Upper lobe of right lung (tissue), 1 donor: Measurements from ENCODE around the gene FOXC2. TPM values are rescaled to one million over a fixed set of nuclear protein-coding genes. Genes with fewer than 3 reads are reported as not detected.

Experiments used
- ATAC-seq: fragments of 200-7000 bp; cut with Tn5 transposase; one replicate; pipeline ENCODE4 v1.9.1; 2020; ENCODE audit warnings: mild to moderate bottlenecking, moderate library complexity
- DNase-seq: peaks from one replicate; pipeline ENCODE4 v3.0.0-alpha.2; 2020
- H3K27ac ChIP-seq: fragments of 200-600 bp; one replicate; pipeline ENCODE4 v1.8.0; 2022
- H3K27me3 ChIP-seq: fragments of 200-600 bp; one replicate; pipeline ENCODE4 v1.8.0; 2022; ENCODE audit warnings: mild to moderate bottlenecking
- H3K36me3 ChIP-seq: fragments of 200-600 bp; one replicate; pipeline ENCODE4 v1.8.0; 2022
- H3K4me1 ChIP-seq: fragments of 200-600 bp; one replicate; pipeline ENCODE4 v1.8.0; 2022
- H3K4me3 ChIP-seq: fragments of 200-600 bp; one replicate; pipeline ENCODE4 v1.8.0; 2022; ENCODE audit warnings: mild to moderate bottlenecking
- H3K9me3 ChIP-seq: fragments of 200-600 bp; one replicate; pipeline ENCODE4 v1.8.0; 2022
- CTCF ChIP-seq: fragments of 200-600 bp; IDR thresholded peaks from one replicate; pipeline ENCODE4 v1.8.0; 2022; ENCODE audit warnings: antibody characterized with exemption
- intact Hi-C: fragments of 100-400 bp; cut with DNase I; formaldehyde crosslinking; loops from one replicate; pipeline ENCODE4 v1.11.0; 2022
- total RNA-seq: library from RNA; stranded (reverse); fragmentation: NEBNext Ultra II Directional; extraction: Animal tissue kit (Norgen Biotek cat#: 25700); gene quantifications from one replicate; pipeline ENCODE4 v1.2.1, GENCODE V29; 2021
- donor health status: DM: no; HTN: yes; CAD: no; lungs with severe emphysema.

FOXC2 gene
- total RNA-seq, 1 donor from 2014 or later, result 1.1 TPM

GRCh38 chr16:86525696-86526095 is 40.9 kb upstream of the FOXC2 start:
- Histone ChIP-seq H3K27ac (no peak overlapping the region), H3K36me3 (no peaks in the 10 kb centered on the region), H3K4me3 (no peak overlapping the region), H3K27me3 (peaks cover 14% of the 10 kb centered on the region), H3K9me3 (no peaks in the 10 kb centered on the region), H3K4me1 (no peaks in the 10 kb centered on the region)
- intact Hi-C loops, result loop anchor here (10.0 kb wide), 1 partner anchor 701 kb away; no protein-coding TSS in a partner anchor
- TF ChIP-seq CTCF, result no peak
- ATAC-seq, result no peak
- peak; percentile 17 for DNase-seq

- TF ChIP-seq CTCF, result no peak
- intact Hi-C loops, result loop anchor here (10.0 kb wide), 1 partner anchor 703 kb away; no protein-coding TSS in a partner anchor
- peaks cover 2% of the 10 kb centered on the region for H3K27me3 ChIP-seq
- no peaks in the 10 kb centered on the region for H3K36me3 ChIP-seq
- no peaks in the 10 kb centered on the region for H3K9me3 ChIP-seq
- no peak for ATAC-seq
- no peaks in the 10 kb centered on the region for H3K4me1 ChIP-seq
- DNase-seq, result peak; percentile 41
- no peak overlapping the region for H3K4me3 ChIP-seq
- no peak overlapping the region for H3K27ac ChIP-seq
These were observed 39.3 kb upstream of the FOXC2 start for GRCh38 chr16:86527366-86527765.

GRCh38 chr16:86528061-86528929 is 38.3 kb upstream of the FOXC2 start:
- Histone ChIP-seq H3K4me1 (no peaks in the 10 kb centered on the region), H3K27me3 (no peaks in the 10 kb centered on the region), H3K4me3 (no peak overlapping the region), H3K27ac (no peak overlapping the region), H3K36me3 (no peaks in the 10 kb centered on the region), H3K9me3 (no peaks in the 10 kb centered on the region)
- intact Hi-C loops, result loop anchor here (10.0 kb wide), 1 partner anchor 703 kb away; no protein-coding TSS in a partner anchor
- ATAC-seq, result no peak
- DNase-seq, result peak; percentile 36
- TF ChIP-seq CTCF, result no peak

GRCh38 chr16:86529160-86529559 is 37.5 kb upstream of the FOXC2 start:
- H3K4me3 ChIP-seq, result no peak overlapping the region
- ATAC-seq, result no peak
- peaks cover 4% of the 10 kb centered on the region for H3K36me3 ChIP-seq
- H3K27me3 ChIP-seq, result no peaks in the 10 kb centered on the region
- intact Hi-C loops, result loop anchor here (10.0 kb wide), 1 partner anchor 704 kb away; no protein-coding TSS in a partner anchor
- no peaks in the 10 kb centered on the region for H3K4me1 ChIP-seq
- TF ChIP-seq CTCF, result no peak
- no peak overlapping the region for H3K27ac ChIP-seq
- DNase-seq, result peak; percentile 42
- H3K9me3 ChIP-seq, result no peaks in the 10 kb centered on the region

GRCh38 chr16:86530251-86531190 is 36.1 kb upstream of the FOXC2 start:
- no peak overlapping the region for H3K27ac ChIP-seq
- intact Hi-C loops, result no loop called here
- H3K4me3 ChIP-seq, result no peak overlapping the region
- DNase-seq (peak; percentile 53), ATAC-seq (no peak)
- peaks cover 10% of the 10 kb centered on the region for H3K36me3 ChIP-seq
- H3K27me3 ChIP-seq, result no peaks in the 10 kb centered on the region
- H3K4me1 ChIP-seq, result no peaks in the 10 kb centered on the region
- H3K9me3 ChIP-seq, result no peaks in the 10 kb centered on the region
- no peak for TF ChIP-seq CTCF
